NOMO-1 treated with dmso at 0.1 percent for 144 hours (cell line): Measurements from ENCODE around the gene CALHM2.
A peak's percentile ranks its signal among the peaks of the same experiment; 100 is the strongest.
"Not testable (repeated sequence)": the region's sequence is repeated elsewhere in the genome, so short reads cannot be mapped to it uniquely, and the experiment has no call there.

Source experiments
- DNase-seq: peaks from one replicate; lab custom pipeline; 2025; ENCODE audit not compliant: unreplicated experiment; lab: John Stamatoyannopoulos, UW

The CALHM2 gene, protein sequence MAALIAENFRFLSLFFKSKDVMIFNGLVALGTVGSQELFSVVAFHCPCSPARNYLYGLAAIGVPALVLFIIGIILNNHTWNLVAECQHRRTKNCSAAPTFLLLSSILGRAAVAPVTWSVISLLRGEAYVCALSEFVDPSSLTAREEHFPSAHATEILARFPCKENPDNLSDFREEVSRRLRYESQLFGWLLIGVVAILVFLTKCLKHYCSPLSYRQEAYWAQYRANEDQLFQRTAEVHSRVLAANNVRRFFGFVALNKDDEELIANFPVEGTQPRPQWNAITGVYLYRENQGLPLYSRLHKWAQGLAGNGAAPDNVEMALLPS

DNA sequence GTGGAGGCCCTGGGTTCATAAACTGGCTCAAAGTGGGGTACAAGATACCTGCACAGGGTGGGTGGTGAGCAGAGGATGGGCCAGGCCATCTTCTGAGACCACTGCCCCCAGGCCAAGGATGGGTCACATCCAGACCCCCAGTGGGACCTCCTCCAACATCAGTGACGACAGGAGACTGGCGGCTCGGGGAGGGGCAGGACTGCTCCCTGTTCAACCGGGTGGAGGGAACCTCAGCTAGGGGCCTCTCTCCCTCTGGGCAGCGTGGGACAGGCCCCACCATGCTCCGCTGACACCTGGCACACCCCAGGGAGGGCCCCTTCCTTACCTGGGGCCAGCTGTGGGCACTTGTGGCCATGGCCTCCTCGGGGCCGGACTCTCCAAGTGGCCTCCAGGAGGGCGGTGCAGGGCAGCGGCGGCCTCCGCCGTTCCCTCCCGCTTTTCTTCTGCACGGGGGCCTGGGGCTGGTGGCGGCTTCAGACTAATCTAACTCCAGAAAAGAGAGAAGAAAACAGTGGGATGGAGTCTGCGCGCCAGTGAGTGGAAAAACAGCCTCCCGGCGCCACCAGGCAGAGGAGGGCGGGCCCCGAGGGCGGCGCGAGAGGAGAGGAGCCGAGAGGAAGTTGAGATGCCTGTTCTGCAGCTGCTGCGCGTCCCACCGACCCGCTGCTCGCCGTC, at the start of gene CALHM2:
TSS of gene CALHM2 (minus strand) at position 540 of the 675 bp plus-strand sequence. CDS start 2,429 bp downstream, outside the sequence.
- peak; percentile 40 for DNase-seq

DNA sequence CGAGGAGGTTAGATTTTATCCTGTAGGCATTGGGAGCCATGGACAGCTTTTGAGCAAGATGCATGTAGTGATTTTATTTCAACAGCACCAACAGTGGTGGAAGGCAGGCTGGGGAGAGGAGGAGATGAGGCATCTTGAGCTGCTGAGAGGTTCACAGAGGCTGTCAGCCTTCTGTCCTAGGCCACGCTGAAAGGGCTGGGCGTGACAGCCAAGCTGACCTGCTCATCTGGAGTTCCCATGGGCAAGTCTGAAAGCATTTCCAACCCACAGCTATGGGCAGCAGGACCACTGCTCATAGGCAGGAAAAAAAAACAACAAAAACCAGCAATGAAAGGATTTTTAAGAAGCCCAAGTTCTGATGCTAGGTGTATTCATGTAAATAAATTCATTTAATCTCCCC, 49.0 kb upstream of the CALHM2 start:
- DNase-seq = no peak

DNA sequence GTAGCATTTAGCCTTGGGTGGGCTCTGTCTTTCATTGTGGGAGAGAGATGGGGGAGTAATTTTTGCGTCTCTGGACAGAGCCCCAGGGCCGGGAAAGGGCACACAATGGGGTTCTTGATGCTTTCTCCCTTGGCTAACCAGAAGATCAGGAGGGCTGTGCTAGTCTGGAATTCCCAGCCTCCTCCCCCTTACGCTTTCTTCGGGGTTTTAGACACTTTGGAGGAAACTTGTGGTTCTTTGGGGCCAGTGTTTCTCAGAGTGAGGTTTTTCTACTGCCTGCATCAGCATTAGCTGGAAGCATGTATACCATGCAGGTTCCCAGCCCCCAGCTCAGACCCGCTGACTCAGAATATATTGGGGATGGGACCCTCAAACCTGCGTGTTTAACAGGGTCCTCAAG, 48.3 kb upstream of the CALHM2 start:
- no peak for DNase-seq

DNA sequence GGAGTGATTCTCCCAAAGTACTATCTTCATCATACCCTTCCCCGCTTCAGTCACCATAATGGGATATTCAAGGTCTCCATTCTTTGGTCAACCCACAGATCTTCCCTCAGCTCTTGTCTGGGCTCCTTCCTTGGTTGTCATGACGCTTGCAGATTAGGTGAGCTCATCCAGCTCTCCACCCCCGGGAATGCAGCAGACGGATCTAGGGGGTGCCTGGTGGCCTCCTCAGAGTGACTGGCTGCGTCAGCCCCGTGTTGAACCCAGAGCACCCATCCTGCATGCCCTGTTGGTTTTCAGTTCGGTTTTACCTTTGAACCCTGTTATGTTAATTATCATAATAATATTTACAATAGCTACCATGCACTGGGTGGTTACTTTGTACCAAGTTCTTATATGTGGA, 47.7 kb upstream of the CALHM2 start:
- DNase-seq = no peak

DNA sequence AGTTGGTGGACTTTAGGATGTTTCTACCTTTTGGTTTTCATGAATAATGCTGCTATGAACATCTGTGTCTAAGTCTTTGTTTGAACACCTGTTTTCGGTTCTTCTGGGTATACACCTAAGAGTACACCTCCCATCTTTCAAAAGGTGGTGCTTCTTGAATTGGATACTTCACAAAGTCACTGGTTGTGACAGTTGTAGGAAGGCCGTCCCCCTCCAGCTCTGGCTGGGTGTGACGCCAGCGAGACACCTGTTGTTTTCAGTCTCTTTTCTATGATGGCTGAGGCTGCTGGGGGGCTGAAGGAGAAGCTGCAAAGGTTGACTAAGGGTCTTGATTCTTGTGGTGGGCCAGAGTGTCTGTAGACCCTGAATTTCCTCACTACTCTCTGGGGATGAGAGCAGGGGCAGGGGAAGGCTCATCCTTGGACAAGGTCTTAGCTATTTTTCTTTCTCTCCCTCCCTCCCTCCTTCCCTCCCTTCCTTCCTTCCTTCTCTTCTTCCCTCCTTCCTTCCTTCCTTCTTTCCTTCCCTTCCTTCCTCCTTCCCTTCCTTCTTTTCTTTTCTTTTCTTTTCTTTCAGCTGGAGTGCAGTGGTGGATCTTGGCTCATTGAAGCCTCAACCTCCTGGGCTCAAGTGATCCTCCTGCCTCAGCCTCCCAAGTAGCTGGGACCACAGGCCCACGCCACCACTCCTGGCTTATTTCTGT, 46.9 kb upstream of the CALHM2 start:
- no peak for DNase-seq

DNA sequence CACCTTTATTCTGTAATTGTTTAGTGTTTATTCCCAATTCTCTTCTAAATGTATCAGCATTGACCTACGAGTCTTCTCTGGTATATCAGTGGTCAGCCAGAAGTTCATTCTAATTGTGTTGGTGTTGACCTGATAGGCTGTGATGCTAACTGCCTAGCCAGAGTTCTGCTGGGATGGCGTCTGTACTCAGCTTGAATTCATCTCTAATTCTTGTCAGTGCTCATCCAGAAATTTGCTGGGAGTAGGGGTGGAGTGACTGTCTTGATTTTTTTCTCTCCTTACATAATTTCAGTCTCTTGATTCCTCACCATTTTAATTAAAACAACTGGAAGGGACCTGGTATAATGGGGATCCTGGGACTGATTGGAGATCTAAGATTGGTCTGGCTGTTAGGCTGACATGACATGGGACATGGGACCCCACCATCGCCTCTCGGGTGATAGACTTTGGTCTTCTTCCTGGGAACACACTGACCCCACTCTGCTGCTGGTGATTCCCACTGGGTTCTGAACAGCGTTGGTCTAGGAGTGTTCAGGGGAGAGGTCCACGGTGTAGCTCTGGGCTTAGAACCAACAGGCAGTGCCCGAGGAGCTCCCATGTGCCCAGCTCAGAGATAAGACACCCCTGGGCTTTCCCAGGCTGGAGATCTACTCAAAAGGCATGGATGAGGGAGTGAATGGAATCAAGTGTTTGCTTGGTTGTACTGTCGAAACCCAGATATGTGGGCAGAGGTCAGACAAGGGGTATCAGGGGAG, 45.2 kb upstream of the CALHM2 start:
- DNase-seq = no peak

DNA sequence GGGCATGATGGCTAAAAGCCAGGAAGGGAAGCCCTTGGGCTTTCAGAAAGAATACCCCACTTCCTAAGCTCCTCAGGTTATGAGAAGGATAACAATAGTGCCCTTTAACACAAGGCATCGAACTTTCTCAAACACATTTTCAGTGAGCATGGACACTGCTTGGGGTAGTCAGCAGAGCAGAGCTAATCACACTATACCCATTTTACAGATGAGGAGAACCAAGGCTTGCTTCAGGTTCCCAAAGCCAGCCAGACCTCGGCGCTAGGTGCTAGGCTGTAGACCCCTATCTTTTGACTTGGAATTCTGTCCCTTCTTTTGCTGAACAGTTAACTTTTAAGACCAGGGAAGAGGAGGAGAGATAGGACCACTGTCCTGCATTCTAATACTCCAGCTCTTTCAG, 43.2 kb upstream of the CALHM2 start:
- DNase-seq = no peak

DNA sequence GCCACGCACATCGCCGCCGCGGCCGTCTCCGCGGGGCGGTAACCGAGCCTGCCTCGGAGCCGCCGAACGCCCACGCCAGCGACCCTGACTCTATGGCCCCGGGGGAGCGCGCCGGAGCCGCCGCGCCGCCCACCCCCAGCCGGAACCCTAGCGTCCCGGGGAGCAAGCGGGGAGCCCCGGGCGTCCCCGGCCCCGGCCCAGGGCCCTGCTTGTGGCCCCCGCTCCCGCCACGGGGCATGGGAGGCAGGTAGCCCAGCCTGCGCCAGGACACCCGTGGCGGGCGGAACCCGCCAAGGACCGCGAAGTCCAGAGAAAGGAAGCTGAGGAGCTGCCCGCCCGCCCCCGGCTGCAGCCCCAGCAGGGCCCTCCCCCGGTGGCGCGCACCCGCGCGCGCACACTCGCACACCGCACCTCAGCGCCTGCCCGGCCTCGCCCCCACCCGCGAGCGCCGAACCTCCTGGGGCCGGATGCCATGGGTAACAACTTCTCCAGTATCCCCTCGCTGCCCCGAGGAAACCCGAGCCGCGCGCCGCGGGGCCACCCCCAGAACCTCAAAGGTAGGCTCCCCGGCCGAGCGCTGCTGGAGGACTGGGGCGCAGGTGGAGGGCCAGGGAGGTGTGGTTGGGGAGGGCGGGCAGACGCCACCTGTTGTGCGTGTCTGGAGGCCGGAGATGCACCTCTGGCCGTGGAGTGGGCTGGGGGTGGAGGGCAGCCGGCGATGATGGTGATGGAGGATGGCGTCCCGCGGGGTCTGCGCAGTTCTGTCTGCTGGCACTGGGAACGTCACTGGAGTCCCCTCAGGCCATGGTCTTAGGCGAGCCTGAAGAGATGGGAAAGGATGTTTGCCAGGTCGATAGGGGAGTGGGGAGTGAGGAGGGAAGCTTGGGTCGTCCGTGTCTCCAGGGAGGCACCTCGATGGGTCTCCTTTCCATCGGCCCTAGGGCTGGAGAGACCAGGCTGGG, 42.0 kb upstream of the CALHM2 start:
- no peak for DNase-seq

DNA sequence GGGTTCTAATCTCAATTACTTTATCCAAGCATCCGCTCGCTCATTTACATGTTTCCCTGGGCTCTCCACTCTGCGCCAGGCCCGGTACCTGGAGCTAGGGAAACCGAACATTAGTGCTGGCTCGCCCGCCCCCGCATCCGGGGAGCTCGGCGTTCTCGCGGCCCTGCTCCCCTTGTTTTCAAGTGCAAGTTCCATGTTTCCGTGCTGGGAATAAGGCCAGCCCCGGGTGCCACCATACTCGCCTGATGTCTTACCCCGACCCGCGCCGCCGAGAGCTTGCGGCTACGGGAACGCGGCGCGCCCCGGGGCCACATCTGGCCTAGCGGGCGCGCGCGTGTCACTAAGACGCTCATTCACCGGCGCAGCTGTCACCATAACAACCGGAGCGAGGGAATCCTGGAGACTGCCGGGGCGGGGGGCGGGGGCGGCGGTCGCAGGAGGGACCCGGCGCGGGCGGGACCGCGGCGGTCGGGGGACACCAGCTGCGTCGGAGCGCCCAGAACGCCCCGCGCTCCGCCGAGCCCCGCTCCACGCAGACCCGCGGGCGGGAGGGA, 41.3 kb upstream of the CALHM2 start, which contains the start of gene NEURL1:
TSS of gene NEURL1 (plus strand) at position 344 of the 554 bp plus-strand sequence. CDS start 683 bp downstream, outside the sequence.
- no peak for DNase-seq

DNA sequence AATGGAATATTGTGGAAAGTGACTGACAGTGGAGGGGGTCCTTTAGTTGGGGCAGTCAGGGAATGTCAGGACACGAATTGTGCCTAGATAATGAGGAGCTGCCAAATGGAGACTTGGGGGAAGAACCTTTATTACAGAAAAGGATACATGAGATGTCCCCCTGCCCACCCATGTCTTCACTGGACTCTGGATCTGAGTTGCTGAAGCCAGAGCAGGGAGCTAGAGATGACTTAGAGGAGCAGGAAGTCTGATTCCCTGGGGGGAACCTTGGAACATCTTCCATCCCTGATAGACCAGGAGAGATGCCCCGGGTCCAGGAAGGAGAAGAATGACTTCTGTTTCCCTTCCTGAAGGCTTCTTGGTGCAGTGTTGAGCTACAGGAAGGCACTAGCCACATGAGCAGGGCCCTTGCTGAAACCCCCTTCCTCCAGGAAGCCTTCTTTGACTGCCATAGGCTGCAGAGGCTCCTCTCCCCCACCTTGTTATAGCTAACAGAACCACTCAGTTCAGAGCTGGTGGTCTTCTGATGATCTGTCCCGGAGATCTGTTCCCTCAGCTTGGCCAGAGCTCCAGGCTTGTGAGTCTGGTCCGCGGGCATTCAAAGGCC, 40.6 kb upstream of the CALHM2 start:
- no peak for DNase-seq

DNA sequence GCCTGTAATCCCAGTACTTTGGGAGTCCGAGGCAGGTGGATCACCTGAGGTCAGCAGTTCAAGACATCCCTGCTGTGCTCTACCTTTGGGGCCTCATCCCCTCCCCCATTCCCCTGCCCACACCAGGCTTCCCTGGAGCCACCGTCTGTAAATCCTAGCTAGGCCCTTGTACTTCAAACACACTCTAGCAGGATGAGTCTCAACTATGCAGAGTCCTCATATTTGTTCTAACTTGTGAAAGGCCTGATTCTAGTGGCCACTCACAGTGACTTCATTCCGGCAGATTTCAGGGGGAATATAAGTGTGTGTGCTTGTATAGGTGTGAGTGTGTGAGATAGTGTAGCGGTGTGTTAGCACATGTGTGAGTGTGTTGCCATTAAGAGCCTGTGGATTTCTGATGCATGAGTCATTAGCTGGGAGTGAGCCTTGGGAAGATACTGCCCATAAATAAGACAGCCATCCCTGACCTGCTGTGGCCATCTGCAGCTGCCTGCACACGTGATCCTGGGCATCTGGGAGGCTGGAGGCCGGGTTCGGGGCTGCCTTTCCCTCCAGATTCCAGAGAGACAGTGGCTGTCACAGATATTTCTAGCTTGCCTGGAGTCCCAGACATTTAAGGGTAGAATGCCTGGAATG, 39.7 kb upstream of the CALHM2 start:
- no peak for DNase-seq

DNA sequence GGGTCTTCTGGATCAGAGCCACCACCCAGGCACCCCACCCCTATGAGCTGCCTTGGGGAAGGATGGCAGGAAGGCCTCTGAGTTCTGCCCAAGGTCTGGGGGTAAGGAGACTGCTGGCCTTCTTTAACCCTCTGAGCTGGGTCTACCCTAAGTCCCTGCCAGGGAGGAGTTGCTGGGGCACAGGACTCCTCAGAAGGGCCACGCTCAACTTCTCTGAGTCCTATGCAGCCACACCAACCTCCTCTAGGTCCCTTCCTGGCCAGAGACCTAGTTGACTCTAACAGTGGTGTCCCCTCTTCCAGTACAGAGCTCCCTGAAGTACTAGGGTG, 38.8 kb upstream of the CALHM2 start:
- no peak for DNase-seq

DNA sequence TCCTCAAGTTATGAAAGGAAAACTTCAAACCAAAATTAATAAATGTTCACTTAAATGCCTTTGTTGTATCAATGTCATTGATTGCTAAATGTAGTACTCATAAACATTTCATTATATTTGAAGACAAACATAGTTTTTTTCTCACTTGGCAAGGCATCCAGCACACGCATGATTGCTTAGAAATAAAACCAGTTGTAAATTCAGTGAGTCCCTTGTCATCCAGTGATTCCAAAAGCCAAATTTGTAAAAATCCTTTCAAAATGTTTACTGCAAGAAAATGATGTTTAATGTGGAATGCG, 35.2 kb upstream of the CALHM2 start:
- DNase-seq = no peak

DNA sequence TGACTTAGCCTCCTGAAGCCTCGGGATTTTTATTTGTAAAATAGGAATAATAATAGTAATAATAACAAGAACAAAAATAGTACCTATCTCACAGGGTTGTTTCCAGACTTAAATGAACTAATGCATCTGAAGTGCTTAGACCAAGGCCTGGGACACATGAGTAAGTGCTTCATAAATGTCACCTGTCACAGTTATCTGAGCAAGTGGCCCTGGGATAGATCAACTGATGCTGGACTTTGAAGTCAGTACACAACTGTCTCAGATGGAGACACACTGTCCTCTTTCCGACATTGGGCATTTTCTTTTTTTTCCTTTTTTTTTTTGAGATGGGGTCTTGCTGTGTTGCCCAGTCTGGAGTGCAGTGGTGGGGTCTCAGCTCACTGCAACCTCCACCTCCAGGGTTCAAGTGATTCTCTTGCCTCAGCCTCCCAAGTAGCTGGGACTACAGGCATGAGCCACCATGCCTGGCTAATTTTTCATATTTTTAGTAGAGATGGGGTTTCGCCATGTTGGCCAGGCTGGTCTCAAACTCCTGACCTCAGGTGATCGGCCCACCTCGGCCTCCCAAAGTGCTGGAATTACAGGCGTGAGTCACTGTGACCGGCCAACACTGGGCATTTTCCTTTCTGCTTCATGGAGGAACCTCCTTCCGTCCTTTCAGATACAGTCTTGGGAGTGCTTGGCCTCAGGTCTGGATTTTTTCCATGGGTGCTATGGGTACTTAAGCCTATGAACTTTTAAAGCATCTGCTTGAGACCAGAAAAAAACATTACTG, 34.7 kb upstream of the CALHM2 start:
- not testable (repeated sequence) for DNase-seq

DNA sequence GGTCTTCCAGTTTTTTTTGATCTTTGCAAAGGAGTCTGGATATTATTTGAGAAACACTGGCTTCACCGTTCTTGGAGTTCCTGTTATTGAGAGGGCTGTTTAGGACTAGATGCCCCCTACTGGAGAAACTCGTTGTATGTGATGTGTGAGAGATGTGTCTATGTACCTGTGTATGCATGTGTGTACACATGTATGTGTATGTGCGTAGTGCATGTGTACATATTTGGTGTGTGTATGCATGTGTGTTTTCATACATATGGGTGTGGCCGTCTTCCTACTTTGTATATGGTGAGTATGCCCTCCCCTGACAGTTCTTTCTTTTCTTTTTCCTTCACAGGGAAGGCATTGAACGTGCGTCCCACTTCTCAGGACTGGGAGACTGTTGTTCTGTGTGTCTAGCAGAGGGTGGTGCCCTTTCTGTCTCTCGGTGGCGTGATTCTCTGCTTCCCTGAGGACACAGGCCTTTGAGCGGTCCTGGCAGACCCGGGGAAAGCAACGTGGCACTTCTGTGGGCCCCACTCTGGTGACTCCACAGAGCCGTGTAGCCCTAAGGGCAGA, 29.9 kb upstream of the CALHM2 start:
- peak; percentile 65 for DNase-seq

DNA sequence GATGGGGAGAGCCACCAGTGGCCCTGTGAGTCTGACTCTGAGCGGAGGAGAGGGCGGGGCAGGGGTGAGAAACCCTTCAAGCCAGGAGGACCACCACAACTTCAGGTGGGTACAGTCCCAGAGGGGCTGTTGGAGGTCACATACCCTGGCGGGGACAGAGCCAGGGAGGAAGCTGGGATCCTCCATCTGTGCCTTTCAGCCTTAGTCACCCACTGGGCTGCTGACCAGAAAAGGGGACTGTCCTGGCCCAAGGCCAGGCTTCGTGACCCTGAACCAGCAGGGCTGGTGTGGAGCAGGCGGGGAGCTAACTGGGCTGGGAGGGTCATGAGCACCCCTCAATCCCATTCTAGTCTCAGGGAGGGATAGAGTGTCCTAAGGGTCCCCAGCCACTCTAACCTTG, 28.4 kb upstream of the CALHM2 start:
- DNase-seq = no peak

DNA sequence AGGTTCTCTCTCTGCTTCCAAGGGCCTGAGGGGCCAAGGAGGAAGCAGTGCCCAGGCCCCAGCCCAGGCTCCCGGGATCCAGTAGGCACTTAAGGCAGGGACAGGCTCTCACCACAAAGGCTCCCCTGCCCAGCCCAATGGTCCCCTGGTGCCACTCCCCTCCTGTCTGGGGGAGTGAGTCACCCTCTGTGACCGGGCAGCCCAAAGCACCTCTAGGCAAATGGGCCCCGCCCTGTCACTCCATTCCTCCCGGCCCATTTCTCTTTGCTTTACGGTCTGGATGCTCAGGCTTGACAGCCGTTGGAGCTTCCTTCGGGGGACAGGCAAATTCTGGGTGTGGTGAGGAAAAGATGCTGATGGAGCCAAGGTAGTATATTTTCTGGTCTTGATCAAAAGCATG, 27.0 kb upstream of the CALHM2 start, which contains the start of gene CALHM3:
TSS of gene CALHM3 (minus strand) at position 106 of the 400 bp plus-strand sequence. CDS start 208 bp downstream, outside the sequence.
- DNase-seq = no peak

DNA sequence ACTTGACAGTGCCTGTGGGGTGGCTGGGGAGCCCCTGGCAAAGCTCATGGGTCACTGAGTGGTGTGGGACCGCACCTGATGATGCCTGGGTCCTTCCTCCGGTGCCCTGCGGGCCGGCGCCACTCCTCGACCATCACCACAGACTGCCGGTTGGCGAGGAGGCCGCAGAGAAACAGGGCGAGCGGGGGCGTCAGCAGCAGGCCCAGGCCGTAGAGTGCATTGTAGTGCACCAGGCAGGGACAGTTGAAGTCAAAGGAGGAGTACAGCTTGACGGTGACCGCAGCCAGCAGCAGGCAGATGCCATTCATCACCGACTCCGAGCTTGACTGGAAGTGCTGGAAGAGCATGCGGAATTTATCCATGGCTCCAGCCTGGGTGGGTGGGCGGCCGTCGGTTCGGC, 26.5 kb upstream of the CALHM2 start:
- no peak for DNase-seq
